Esophagus mucosa (tissue), 1 donor: ENCODE measurements around the gene MAMDC2. TPM values are rescaled to one million over a fixed set of nuclear protein-coding genes. Genes with fewer than 3 reads are reported as not detected.

Source experiments
- ATAC-seq: fragments of 200-7000 bp; cut with Tn5 transposase; one replicate; pipeline ENCODE4 v1.9.1; 2020
- total RNA-seq: library from RNA; stranded (reverse); gene quantifications from one replicate; pipeline ENCODE4 v1.2.4, GENCODE V29; 2023
- donor health status: DM: yes; HTN: yes; CAD: no.

MAMDC2 gene
- total RNA-seq, 1 donor from 2014 or later: 1.3 TPM

- no peak for ATAC-seq
These were observed 219.3 kb downstream of the MAMDC2 start for GRCh38 chr9:70262948-70263347.

DNA sequence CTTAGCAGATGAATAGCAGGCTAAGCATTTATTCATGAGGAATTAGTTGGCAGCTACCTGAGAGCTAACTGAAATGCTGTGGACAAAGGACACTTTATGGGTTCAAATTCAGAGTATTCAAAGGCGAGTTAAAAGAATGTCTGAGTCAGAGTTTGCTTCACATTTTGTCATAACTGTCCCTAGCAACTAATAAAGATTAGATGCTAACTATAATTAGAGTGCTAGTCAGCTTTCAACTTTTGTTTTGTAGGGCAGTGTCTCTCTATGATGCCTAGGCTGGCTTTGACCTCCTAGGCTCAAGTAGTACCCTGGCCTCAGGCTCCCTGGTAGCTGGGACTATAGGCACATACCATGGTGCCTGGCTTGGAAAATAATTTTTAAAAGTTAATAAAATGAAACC lies 219.8 kb downstream of the MAMDC2 start:
- ATAC-seq: no peak

Other genes starting within 250 kb of the MAMDC2 start
- not detected for gene CFAP95, start 223.0 kb upstream of the MAMDC2 start, total RNA-seq
- gene SMC5, start 215.1 kb downstream of the MAMDC2 start, total RNA-seq: 13.3 TPM